Fibroblast of skin of left quadriceps (primary cell): Measurements from ENCODE around the gene LINGO3.

Experiments
- DNase-seq, 2 experiments: peaks; one replicate each; pipeline ENCODE4 v3.0.0-alpha.2; 2013; ENCODE audit warnings: low read depth in 2 of 2

The LINGO3 gene

DNA sequence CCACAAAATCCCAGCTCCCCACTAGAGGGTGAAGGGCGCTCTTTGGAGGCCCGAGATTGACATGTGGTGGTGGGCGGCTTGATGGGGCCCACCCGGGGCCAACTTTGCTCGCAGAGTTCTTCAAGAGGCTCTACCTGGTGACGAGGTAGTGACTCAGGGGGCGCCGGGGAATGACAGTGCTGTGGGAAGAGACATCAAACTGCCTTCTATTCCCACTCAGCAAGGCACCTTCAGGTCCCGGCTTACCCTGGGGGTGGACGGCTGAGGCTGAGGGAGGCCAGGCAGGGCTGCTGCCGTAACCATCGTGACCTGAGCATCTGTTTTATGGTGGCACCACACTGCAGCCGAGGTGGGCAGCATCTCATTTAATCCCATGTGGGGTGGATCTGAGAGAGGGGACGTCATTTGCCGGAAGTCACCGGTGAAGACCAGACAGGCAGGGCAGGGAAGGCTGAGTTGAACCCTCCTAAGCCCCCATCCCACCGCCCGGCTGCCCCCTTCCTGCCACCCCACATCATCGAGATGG is 1.6 kb downstream of the LINGO3 start:
- DNase-seq = no peak

DNA sequence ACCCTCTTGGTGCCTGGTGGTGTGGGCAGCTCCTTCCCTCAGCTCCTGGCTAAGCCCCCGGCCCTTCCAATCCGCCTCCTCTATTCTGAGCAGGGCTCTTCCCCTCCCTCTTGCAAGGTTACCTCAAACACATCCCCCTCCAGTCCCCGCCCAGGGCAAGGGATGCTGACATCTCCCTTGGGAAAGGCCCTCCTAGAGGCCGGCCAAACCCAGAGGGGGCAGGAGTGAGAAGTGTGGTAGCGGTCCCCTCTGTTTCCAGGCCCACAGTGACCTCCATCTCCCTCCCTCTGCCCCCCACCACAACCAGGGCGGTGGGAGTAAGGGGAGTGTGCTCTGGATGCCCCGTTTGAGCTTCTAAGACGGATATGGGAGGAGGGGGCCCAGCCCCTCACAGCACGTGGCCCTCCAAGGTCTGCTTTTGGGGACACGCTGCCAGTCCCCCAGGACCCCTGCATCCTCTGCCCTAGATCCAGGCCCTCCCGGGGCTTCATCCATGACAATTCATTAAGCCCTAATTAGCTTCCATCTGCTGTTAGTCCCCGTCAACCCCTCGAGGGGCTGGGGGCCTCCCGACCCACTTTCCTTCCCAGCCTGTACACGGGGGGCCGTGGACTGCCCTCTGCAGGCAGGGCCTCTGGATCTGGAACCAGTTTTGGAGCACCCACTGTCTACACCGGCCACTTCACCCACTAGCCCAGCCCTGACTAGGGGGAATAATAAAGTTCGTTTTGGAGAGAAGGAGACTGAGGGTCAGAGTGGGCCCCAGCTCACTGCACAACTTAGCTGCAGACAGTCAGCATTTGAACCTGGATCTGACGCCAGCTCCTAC is 2.3 kb downstream of the LINGO3 start:
- no peak for DNase-seq

GRCh38 chr19:2303211-2303798 is 4.6 kb downstream of the LINGO3 start:
- DNase-seq = no peak

DNA sequence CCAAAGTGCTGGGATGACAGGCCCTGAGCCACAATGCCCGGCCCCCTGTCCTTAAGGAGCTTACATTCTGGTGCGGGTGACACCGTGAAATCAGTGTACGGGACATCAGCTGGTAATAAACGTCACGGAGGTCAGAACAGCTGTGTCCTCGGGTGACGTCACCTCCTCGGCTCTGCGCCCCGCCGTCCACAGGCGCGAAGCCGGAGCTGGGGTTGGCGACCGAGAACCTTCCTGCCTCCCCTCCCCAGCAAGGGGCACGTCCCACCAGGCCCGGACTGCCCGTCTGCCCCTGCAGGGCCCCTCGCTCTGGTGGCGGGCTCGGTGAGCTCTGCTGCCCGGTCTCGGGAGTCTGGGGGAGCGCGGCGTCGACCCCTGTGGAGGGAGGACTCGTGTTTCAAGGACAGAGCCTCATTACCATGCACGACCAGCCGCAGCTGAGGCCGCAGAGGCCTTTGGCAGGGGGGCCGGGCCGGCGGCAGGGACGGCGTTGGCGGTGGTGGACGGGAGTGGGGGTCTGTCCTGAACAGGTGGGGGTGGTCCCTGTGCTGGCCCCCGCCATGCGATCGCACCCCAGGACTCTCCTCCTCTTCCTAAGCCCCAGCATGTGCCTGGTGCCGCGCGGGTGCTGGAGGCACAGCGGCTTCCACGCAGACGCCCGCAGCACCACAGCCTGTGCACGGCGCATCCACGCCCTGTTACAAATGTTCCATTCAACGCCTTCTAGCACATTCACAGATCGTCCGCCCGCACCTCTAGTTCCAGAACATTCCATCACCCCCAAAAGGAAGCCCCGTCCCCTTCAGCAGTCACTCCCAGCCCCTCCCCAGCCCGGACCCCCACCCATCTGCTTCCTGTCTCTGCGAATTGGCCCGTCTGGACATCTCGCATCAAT is 5.4 kb downstream of the LINGO3 start:
- no peak for DNase-seq

DNA sequence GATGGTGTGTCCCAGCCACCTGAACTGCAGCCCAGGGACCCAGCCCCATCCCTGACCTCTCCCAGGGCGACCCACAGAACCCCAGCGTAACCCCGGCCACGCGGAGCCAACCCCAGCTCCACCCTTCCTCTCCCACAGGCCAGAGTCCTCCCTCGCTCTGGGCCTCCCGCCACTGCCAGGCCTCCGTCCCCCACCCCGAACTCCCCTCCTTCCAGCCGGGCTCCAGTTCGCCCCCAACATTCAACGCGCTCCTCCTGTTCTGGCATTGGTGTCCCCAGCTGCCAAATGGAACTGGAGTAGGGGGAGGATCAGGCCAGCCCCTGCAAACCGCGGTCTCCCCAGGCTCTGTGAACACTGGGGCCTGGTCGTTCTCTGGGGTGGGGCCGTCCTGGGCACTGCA is 7.4 kb downstream of the LINGO3 start:
- no peak for DNase-seq

- no peak for DNase-seq
Measured at GRCh38 chr19:2296141-2296540, 11.8 kb downstream of the LINGO3 start.

DNA sequence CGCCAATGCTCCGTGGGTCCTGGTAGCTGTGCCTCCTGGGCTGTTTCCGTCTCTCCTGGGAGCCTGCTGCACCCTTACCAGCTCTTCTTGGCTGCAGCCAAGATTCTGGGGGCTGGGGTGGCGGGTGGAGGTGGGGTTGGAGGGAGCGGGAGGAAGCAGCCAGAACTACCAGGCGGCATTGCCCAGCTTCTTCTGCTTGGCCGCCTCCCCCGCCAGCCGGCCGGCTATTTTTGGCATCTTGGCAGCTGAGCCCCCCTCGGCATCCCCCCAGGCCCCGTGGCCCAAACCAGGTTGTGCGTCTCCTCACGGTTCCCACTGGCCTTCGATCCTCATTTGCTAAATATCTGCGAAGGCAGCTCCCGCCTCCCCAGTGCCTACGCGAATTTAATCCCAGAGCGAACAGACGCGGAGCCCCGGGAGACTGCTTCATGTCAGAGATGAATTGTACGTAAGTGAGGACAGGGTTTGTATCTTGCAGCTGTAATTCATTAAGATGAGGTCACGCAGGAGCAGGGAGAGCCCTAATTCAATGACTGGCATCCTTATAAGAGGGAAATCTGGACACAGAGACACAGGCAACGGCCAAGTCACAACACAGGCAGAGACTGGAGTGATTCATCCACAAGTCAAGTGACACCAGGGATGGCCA is 13.1 kb downstream of the LINGO3 start:
- peak; percentile 42 to 55 for DNase-seq

- no peak for DNase-seq
Measured at GRCh38 chr19:2291185-2291751, 16.7 kb downstream of the LINGO3 start.

DNA sequence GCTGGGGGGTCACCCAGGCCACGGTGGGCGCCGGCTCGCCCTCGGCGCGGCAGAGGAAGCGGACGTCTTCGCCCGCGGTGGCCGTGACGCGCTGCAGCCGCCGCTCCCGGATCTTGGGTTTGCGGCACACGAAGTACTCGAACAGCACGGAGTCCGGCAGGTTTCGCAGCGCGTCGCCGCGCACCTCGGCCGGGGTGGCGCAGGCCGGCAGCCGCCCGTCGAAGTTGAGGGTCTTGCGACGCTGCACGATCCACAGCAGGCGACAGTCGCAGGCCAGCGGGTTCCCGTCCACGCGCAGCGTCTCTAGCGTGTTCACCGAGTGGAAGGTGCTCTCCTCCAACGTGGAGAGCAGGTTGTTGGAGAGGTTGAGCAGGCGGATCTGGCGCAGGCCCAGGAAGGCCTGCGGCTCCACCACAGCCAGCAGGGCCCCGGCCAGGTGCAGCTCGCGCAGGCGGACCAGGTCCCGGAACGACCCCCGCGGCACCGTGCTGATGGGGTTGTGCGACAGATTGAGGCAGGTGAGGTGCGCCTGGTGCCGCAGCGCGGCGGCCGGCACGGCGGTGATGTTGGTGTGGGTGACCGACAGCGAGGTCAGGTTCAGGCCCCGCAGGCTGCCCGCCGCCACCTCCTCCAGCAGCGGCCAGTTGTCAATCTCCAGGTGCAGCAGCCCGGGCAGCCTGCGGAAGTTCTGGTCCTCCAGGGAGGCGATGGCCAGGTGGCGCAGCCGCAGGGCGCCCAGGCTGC is 17.3 kb downstream of the LINGO3 start:
- DNase-seq = no peak

GRCh38 chr19:2289714-2290435 is 18.1 kb downstream of the LINGO3 start:
- DNase-seq = no peak

- no peak for DNase-seq
Measured at GRCh38 chr19:2288818-2289713, 18.9 kb downstream of the LINGO3 start.

- DNase-seq = no peak
Measured at GRCh38 chr19:2288338-2288817, 19.6 kb downstream of the LINGO3 start.

DNA sequence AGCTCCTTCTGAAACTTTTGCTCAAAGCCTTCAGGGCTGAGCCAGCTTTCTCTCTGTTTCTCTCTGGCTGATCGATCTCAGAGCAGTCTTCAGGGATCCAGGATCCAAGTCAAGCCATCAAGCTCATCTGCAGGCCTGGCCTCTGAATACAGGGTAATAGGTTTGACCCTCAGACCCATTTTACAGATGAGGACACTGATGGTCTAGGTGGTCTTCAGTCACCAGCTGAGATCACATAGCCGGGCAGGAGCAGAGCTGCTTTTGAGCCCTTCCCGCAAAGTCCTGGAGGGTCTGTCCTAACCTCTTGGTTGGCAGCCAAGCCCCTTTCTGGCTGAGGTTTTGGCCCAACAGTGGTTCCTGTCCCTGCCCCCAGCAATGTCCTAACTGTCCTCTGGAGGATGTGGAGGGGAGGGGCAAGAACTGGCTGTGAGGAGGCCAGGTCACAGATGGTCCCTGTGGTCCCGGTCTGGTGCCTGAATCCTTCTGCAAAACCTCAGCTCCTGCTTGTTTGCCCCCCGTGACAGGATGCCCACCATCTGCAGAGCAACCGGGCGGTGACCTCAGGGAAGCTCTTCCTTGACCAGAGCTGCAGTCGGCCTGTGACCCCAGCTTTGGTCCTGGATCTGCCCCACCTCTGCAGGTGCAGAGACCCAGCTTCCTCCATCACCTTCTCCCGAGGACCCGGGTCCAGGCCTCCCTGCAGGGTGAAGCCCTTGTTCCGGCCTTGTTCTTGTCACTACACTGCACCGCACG is 20.2 kb downstream of the LINGO3 start:
- no peak for DNase-seq

GRCh38 chr19:2286402-2287140 is 21.4 kb downstream of the LINGO3 start:
- no peak for DNase-seq

- no peak for DNase-seq
Measured at GRCh38 chr19:2283835-2284507, 24.0 kb downstream of the LINGO3 start.

GRCh38 chr19:2282862-2283237 is 25.1 kb downstream of the LINGO3 start:
- no peak for DNase-seq
